GM18951 (cell line): ENCODE data around the gene ART3.
"Not testable (repeated sequence)": the region's sequence is repeated elsewhere in the genome, so short reads cannot be mapped to it uniquely, and the experiment has no call there.

Source experiments
- POLR2A ChIP-seq: IDR thresholded peaks from 4 replicates; pipeline ENCODE4 v1.6.1; 2011; ENCODE audit warnings: mild to moderate bottlenecking; ENCODE audit not compliant: insufficient read length, insufficient read depth; ENCODE audit errors: extremely low read depth
- in situ Hi-C: fragments of 300-500 bp; cut with MboI; formaldehyde crosslinking; loops from one replicate; pipeline ENCODE4 v1.12.0; 2022; ENCODE audit warnings: low sequenced_read_pairs, mixed read lengths, inconsistent platforms; ENCODE audit not compliant: unreplicated experiment

The ART3 gene

GRCh38 chr4:76074468-76074867 is at the start of gene ART3:
ART3 (plus strand) TSS chr4:76074709; CDS start chr4:76075890, 1,181 bp downstream.
- TF ChIP-seq POLR2A = no peak
- in situ Hi-C loops = no loop called here

GRCh38 chr4:76028350-76028765 is 46.2 kb upstream of the ART3 start:
- no peak for TF ChIP-seq POLR2A

GRCh38 chr4:76029300-76029699 is 45.2 kb upstream of the ART3 start:
- TF ChIP-seq POLR2A = no peak
- in situ Hi-C loops = no loop called here

More at GRCh38 chr4:76028350-76028765, 46.2 kb upstream of the ART3 start:
- in situ Hi-C loops = no loop called here

GRCh38 chr4:76035141-76035540 is 39.4 kb upstream of the ART3 start:
- no peak for TF ChIP-seq POLR2A
- in situ Hi-C loops = no loop called here

GRCh38 chr4:76035799-76036380 is 38.6 kb upstream of the ART3 start, which contains the start of gene CXCL11:
CXCL11 (minus strand) TSS chr4:76036070; CDS start chr4:76035987, 83 bp downstream.
- TF ChIP-seq POLR2A = no peak
- in situ Hi-C loops = no loop called here

GRCh38 chr4:76036855-76037254 is 37.7 kb upstream of the ART3 start:
- TF ChIP-seq POLR2A = no peak
- in situ Hi-C loops = no loop called here

- in situ Hi-C loops = not testable (repeated sequence)
These were observed 32.1 kb upstream of the ART3 start for GRCh38 chr4:76042241-76042998.

- in situ Hi-C loops = not testable (repeated sequence)
These were observed 31.2 kb upstream of the ART3 start for GRCh38 chr4:76043306-76043705.

- in situ Hi-C loops = not testable (repeated sequence)
These were observed 29.8 kb upstream of the ART3 start for GRCh38 chr4:76044686-76045085.

GRCh38 chr4:76049860-76050416 is 24.6 kb upstream of the ART3 start:
- in situ Hi-C loops = not testable (repeated sequence)

- in situ Hi-C loops = not testable (repeated sequence)
These were observed 23.9 kb upstream of the ART3 start for GRCh38 chr4:76050560-76051050.

GRCh38 chr4:76053730-76054129 is 20.8 kb upstream of the ART3 start:
- in situ Hi-C loops = no loop called here
- TF ChIP-seq POLR2A = no peak

GRCh38 chr4:76055016-76055415 is 19.5 kb upstream of the ART3 start:
- no peak for TF ChIP-seq POLR2A
- in situ Hi-C loops = no loop called here

GRCh38 chr4:76055421-76055820 is 19.1 kb upstream of the ART3 start:
- in situ Hi-C loops = no loop called here
- TF ChIP-seq POLR2A = no peak
